Measurements from ENCODE around the gene CHDH.

- TF ChIP-seq CTCF (IDR thresholded peaks at IDR 0.05; ENCODE audit: low read depth, low read length, poor library complexity, severe bottlenecking) (no peak), EZH2phosphoT487 (IDR thresholded peaks at IDR 0.05; ENCODE audit: borderline replicate concordance, low read length) (no peak)
Observed at GRCh38 chr3:53789459-53789858, 56.8 kb downstream of the CHDH start.
